ENCODE measurements around the gene PMEPA1. TPM values are rescaled to one million over a fixed set of nuclear protein-coding genes. Genes with fewer than 3 reads are reported as not detected.

Gene PMEPA1
- total and polyA plus RNA-seq, 2 donors (not counting 3 experiments of a cell fraction or from before 2014, with no cell fraction given): 31.6 to 33.2 TPM

DNA sequence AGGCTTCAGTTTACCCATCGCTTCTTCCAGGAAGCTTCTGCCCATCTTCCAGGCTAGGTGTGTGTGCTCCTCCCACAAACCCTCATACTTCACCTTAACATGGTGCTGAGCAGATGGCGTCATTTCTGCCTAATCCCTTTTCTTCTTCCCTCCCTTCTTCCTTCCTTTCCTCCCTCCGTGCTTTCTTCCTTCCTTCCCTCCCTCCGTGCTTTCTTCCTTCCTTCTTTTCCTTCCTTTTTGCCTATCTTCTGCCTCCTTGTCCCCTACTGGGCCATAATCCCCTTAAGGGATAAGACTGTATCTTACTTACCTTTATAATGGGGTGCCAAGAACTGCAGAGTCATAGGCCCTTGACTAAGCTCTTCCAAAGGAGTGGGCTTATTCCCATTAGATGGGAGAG is 27.5 kb upstream of the PMEPA1 start:
- ChIA-PET POLR2A (no interaction called here), CTCF (interaction anchor here (1.1 kb wide), 1 partner anchor 350 kb away, joined by 3 read pairs; no protein-coding TSS in a partner anchor)
- H3K4me2 ChIP-seq (ENCODE audit: insufficient read depth, low read length): no peak overlapping the region
- H3K9me1 ChIP-seq (replicated peaks; ENCODE audit: control insufficient read depth, extremely low read depth, insufficient read depth, low read length): no peaks in the 10 kb centered on the region
- no peak for DNase-seq (ENCODE audit: low read depth, low spot score)
- no TSS peak for BruUV-seq (replicated peaks)
- FAIRE-seq: no peak
- H3K4me1 ChIP-seq (ENCODE audit: control insufficient read depth, extremely low read depth, insufficient read depth, low read length): no peaks in the 10 kb centered on the region
- dilution Hi-C loops (cut with MboI; ENCODE audit: extremely low pct_ligation_motif_present, low sequenced_read_pairs) (no loop called here), intact Hi-C loops (cut with micrococcal nuclease) (no loop called here)
- no peak overlapping the region for H3K27ac ChIP-seq (ENCODE audit: insufficient read depth, low read depth, low read length)
- no peaks in the 10 kb centered on the region for H4K20me1 ChIP-seq (replicated peaks; ENCODE audit: control insufficient read depth, extremely low read depth, insufficient read depth, low read length)
- no peak overlapping the region for H3K4me3 ChIP-seq (replicated peaks in 1 of 3; ENCODE audit: insufficient read depth in 1 of 3, low read depth in 1 of 3, low read length in 3 of 3)
- H3K27me3 ChIP-seq (ENCODE audit: control insufficient read depth in 2 of 2, insufficient read depth in 2 of 2, low read length in 2 of 2): peaks cover 3 to 15% of the 10 kb centered on the region in 2 experiments
- H3K9ac ChIP-seq (replicated peaks; ENCODE audit: extremely low read depth, insufficient read depth, low read length): no peak overlapping the region
- H3K36me3 ChIP-seq (ENCODE audit: control insufficient read depth in 2 of 2, extremely low read depth in 1 of 2, insufficient read depth in 2 of 2, low read length in 2 of 2): no peaks in the 10 kb centered on the region
- no peak overlapping the region for H2AFZ ChIP-seq (ENCODE audit: low read depth, low read length)
- no peaks in the 10 kb centered on the region for H3K79me2 ChIP-seq (ENCODE audit: control insufficient read depth, insufficient read depth, low read length)
- no peaks in the 10 kb centered on the region for H3K9me3 ChIP-seq (replicated peaks; ENCODE audit: control insufficient read depth, insufficient read depth, low read length)
- TF ChIP-seq EZH2 (IDR thresholded peaks at IDR 0.05; ENCODE audit: borderline replicate concordance, low read depth, low read length, severe bottlenecking) (no peak), MYC (IDR thresholded peaks at IDR 0.05; ENCODE audit: low read depth, low read length) (no peak), POLR2AphosphoS5 (IDR thresholded peaks at IDR 0.05; ENCODE audit: insufficient read depth, low read depth, low read length) (no peak), FOS (IDR thresholded peaks at IDR 0.05; ENCODE audit: borderline replicate concordance, insufficient read depth, low read length) (no peak), POLR2A (IDR thresholded peaks at IDR 0.05; ENCODE audit: low read depth, low read length) (no peak), GATA2 (IDR thresholded peaks at IDR 0.05; ENCODE audit: insufficient read depth, insufficient read length, low read depth, low read length) (no peak), JUN (IDR thresholded peaks at IDR 0.05; ENCODE audit: borderline replicate concordance, insufficient read depth, insufficient read length, low read depth) (no peak)
- TF ChIP-seq, protein P1, sequence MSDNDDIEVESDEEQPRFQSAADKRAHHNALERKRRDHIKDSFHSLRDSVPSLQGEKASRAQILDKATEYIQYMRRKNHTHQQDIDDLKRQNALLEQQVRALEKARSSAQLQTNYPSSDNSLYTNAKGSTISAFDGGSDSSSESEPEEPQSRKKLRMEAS (IDR thresholded peaks at IDR 0.05; ENCODE audit: insufficient read depth, insufficient read length): no peak
- TF ChIP-seq, protein P2, sequence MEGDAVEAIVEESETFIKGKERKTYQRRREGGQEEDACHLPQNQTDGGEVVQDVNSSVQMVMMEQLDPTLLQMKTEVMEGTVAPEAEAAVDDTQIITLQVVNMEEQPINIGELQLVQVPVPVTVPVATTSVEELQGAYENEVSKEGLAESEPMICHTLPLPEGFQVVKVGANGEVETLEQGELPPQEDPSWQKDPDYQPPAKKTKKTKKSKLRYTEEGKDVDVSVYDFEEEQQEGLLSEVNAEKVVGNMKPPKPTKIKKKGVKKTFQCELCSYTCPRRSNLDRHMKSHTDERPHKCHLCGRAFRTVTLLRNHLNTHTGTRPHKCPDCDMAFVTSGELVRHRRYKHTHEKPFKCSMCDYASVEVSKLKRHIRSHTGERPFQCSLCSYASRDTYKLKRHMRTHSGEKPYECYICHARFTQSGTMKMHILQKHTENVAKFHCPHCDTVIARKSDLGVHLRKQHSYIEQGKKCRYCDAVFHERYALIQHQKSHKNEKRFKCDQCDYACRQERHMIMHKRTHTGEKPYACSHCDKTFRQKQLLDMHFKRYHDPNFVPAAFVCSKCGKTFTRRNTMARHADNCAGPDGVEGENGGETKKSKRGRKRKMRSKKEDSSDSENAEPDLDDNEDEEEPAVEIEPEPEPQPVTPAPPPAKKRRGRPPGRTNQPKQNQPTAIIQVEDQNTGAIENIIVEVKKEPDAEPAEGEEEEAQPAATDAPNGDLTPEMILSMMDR (IDR thresholded peaks at IDR 0.05; ENCODE audit: extremely low read depth in 1 of 2, insufficient read depth in 1 of 2, low read depth in 1 of 2, low read length in 2 of 2): no peak

Measured in endothelial cell of umbilical vein (primary cell).